Measurements from ENCODE around the gene CHRM2.

The CHRM2 gene

DNA sequence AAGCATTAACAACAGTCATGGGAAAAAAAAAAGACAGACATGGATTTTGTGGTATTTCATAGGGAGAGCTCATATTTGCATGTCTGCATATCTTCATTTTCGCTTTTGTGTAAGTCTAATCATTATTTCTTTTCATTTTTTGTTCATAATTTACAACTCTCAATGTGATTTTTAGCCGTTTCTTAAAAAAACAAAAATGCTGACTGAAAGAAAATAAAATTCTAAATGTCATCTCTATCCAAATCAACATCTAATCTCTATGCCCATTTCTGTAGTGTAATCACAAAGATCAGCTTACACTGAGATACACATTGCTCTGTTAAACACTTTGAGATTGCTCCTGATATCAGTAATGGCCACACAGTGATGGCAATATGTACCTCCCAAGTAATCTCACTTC, 29.2 kb downstream of the CHRM2 start:
- DNase-seq = no peak

DNA sequence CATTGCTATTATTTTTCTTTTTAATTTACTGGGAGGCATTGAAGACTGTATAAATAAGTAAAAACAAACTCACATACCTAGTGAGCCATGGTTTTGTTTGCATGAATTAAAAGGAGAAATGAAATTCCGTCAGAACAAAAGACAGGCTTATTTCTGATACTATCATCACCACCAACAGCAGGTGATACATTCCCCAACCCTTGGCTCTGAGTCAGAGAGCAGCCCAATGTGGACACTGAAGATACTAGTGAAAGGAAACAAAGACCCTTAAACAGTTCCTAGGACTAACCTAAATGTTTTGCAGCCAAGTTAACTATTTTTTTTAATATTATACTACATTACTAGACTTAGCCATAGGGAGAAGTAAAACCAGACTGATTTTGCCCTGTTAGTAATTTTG, 31.6 kb downstream of the CHRM2 start:
- no peak for DNase-seq

DNA sequence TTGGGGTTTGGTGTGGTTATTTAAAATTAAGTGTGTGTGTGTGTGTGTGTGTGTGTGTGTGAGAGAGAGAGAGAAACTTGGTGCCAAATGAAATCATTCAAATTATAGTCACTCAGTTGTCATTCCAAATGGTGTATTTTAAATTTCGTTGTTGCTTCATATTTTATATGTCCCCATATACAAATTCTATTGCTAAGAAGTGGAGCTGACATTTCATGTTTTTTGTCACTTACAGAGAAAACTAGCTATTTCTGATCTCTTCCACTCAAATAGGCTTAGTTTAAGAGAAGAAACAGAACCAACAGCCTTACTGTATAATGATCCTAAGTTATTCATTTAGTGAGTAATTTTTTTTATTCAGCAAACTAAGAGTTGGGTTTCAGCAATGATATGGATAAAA, 42.3 kb downstream of the CHRM2 start:
- DNase-seq = no peak

DNA sequence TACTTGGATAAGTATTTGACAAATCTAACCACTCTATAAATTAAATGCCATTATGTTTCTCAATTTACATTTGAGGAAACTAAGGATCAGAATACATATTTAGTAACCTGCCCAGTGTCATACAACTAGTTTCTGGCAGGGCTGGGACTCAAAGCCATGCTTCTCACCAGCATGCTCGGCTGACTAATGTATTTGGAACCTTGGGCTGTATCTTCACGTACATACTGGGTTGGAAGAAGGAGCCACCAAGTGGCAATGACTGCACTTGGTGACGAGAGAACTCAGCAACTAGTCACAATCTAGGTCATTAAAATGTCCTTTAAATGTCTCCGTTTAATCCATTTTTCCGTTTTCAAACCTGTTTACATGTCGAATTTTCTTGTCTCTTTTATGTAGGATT, 42.9 kb downstream of the CHRM2 start:
- DNase-seq = no peak

DNA sequence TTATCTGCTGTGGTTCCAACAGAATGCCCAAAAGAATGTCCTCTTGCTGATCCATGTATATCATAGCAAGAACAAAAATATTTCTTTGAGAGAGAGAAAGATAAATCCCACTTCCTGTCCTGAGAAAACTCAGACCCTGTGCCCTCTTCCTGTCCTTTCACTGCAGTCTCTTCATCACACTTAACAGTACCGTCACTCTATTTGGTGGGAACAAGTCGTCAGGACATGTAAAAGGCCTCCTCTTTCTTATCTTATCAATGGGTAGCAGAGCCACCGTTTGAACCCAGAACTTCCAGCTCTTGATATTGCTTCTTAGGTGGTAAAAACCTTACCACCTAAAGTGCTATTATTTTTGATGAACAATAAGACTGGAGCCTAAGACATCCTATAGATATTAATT, 43.9 kb downstream of the CHRM2 start:
- no peak for DNase-seq

DNA sequence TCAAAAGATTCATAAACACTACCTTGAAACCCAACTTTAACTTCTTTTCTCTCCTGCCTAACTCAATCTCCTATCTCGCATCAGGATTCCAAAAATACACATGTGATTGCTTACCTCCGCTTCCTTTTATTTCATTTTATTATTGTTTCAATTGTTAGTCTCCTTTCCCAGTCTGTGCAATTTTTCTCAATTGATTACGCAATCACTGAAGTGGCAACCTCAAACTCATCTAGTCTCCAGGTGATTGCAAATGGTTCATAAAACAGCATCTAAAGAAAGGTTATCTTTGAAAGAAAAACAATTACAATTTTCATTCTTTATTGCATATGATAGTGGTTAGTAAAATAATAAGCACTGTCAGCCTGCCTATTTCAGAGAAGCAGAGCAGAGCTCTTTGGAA, 45.6 kb downstream of the CHRM2 start:
- DNase-seq = no peak

DNA sequence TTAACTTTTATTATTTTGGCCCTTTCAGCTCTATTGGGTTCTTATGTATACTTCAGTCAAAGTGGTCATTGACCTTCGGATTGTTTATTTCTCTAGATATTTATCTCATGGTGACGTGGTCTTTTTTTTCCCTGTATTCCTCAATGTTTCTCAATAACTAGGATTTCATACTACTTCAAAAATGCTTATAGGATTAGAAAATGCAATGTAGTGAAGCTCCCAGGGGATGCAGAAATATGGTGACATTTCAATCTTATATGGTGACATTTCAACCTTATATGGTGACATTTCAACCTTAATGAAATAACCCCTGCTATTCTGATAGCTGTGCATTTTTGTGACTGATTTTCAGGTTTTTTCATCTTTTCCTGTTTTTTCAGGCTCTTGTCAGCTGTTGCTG, 51.4 kb downstream of the CHRM2 start:
- no peak for DNase-seq

DNA sequence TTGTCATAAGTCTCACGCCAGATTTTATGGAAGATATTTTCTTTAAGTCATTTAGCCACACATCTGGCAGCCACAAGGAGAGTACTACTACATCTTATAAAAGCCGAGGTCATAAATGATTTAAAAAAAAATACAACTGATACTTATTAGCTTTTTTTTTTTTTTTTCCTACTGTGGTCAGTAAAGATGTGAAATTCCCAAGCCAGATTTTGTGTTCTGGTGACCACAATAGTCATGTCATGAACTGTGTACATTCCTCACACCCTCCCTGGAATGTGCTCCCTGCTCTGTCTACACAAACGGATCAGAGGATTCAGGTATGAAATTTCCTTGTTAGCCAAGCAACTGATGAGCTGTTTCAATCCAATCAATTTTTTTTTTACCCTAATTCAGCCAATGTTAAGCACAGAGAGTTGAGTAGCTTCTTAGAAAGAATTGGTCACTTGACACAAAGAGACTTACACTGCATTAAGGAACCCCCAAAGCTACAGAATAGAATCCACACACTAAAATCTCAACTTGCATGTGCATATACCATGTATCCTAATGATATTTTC, 54.7 kb downstream of the CHRM2 start:
- no peak for DNase-seq

DNA sequence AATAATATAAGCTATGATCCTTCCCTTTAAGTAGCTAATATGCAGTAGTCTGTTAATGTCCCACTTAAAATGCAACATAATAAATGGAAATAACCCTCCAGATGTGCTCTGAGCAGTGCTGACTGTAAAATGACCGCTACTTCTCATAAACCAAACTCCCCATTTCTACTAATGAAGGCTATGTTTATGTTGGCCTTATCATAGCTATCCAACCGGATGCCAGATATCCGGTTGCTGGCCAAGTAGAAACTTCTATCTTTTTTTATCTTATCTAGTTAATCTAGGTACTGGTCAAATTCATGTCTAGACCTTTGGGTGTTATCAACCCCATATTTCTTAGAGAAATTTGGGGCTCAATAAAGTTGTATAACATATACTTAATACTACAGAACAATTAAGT, 56.6 kb downstream of the CHRM2 start:
- DNase-seq = no peak

DNA sequence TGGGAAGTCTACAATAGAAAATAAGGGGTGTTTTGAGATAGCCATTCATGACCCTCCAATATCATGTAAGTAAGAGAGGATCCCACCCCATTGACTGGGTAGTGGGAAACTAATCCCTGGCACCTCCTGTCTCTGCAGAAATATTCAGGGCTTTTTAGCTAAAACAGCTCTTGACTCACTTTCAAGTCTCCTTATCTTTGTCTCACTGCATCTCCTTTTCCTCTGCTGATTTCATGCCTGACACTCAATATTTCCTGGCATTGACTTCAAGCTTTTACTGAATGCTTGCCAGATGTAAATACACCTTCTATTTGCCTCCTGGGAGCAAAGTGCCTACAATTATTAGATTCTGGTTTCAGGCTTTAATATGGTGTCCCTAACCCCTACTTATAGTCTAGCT, 57.1 kb downstream of the CHRM2 start:
- DNase-seq = no peak

DNA sequence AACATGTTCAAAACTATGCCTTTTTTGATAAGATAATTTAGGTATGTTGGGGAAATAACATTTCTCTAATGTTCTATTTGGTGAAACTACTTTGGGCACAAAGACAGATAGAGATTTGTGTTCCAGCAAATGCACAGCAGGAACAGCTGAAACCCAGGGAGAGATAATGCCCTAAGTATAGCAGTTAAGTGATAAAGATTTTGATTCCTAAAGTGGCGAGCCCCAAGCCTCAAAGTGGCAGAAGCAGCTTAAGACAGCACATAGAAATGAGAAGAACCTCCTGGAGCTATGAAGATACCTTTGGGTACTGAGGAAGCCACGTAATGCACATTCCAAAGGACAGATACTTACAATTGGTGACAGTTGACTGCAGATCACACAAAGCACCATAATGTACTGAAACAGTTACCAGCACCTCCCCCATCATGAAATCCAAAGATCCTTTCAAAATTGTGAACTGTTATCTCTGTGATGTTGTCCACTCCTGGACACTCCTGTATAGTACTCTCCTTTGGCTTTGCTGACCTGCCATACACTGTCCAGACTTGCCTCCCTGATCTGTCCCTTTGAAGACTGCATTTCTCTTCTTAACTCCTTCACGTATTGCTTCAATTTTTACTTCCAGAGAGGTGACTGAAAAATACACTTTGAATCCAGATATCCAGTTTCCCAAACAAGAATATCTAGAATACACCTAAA, 62.9 kb downstream of the CHRM2 start:
- DNase-seq = no peak

DNA sequence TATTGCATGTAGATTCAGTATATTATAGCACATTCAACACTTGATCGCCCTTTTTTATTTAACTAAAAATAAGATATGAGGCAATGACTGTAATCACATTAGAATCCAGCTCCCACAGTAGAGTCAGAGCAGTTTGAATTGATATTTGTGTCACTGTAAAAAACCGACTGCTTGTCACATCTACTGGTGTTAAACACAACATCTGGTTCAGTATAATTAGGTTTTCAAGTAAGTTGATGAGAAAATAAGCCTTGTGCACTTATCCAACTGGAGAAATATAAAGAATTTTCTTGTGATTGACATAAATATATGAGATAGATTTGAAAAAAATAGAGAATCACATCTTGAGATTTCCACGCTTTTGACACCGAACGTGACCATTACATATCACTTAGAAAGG, 69.0 kb downstream of the CHRM2 start:
- no peak for DNase-seq

DNA sequence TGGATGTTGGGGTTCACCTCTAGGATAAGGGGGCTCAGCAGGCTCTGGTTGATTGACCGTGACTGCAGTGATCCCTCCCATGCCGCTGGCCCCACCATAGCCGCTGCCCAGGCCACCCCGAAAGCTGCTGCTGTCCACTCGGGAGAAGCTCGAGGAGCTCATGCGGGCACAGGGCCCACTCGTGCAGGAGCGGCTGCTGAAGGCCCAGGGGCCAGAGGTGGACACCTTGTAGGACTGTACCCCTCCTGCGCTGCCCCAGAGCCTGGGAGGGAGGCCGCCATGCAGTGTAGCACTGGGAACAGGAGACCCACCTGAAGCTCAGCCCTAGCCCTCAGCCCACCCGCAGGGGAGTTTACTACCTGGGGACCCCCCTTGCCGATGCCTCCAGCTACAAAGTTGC, 70.0 kb downstream of the CHRM2 start:
- no peak for DNase-seq

DNA sequence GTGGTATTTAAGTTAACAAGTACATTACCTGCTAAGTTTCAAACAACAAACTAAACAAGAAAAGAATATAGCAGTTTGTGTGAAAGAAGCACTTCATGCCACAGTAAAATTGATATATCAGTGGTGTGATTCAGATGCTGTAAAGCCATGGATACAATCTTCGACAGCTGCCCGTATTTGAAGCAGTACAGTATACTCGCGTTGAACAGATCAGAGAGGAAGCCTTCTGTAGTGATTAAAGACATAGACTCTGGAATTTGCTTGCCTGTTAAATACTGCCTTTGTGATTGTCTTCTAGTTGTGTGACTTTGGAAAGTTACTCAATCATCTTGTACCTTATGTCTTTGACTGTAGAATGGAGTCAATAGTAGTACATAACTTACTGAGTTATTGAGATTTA, 71.7 kb downstream of the CHRM2 start:
- no peak for DNase-seq

DNA sequence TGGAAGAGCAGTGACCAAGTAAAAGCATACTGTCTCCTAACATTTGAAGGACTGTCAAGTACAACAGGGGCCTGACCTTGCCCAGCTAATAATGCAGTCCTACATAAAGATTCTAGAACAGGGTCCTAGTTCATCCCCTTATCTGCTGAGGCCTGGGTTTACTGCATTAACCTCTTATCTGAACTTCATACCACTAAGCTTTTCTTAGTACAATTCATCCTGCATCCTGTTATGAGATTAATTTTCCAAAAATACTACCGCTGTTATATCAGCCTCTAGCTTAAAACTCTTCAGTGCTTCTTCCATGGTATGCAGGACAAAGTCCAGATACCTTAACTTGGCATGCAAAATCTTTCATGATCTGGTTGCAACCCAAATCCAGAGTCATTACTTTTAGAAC, 72.5 kb downstream of the CHRM2 start:
- DNase-seq = no peak

DNA sequence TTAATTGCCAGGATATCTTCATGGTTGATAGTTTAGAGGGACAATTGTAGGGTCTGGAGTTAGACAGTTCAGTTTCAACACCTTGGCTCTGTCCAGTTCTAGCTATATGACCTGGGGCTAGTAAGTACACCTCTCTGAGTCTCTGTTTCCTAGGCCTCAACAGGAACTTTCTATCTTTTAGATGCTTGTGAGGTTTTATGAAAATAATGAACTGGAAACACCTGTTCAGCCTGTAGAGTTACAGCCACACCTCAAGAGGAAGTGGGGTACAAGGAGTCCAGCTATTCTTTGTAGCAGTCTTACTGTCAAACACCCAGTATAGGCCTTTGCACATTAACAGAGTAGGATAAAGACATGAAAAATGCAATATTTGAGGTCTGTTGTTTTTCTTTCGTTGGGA, 73.4 kb downstream of the CHRM2 start:
- DNase-seq = no peak

DNA sequence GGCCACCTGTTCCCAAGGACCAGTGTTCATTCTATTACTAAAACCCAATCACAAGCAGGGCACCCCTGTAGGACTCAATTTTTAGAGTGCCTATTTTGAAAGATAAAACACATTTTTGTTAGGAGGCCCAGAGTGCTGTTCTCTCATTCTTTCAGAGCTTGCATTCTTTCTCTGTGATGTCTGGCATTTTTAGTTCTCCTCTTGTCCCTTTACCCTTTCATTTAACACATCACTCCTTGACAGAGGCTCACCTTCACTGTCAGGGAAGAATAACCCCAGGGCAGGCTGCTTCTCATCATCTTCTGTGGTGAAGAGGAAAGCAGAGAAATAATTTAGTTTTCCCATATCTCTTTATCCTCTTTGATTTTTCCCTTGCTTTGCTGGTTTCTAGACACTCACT, 73.9 kb downstream of the CHRM2 start:
- no peak for DNase-seq

DNA sequence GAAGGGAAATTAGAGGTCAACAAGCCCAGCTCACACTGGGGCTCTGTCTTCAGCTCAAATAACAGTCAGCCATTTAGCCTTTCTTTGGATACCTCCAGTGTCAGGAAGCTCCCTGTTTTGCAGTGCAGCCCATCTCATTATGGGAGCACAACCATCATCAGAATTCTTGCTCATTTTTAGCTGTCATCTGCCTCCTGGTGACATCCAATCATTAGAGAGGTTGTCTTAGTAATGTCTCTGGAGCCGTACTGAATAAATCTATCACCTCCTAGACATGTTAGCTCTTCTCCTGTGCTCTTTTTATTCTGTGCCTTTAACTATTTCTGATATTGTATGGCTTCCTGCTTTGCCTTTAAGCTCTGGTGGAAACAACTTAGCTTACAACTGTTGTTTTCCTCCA, 74.5 kb downstream of the CHRM2 start:
- DNase-seq = no peak

DNA sequence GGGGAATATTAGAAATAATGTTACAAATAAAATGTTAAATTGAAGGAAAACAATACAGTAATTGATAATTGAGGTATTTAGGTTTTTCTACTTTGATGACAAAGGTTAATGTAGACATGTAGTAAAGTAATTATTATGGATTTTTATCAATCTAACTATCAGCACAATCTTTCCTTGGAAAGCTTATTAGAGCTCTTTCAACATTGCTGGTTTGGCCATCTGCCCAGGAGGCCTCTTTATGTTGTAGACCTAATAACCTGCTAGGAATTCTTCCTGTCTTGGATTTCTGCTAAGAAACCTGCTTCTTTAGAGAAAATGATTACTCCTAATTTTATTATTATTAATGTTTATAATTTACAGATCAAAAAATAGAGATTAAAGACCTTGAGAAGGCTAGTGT, 78.9 kb downstream of the CHRM2 start:
- no peak for DNase-seq

DNA sequence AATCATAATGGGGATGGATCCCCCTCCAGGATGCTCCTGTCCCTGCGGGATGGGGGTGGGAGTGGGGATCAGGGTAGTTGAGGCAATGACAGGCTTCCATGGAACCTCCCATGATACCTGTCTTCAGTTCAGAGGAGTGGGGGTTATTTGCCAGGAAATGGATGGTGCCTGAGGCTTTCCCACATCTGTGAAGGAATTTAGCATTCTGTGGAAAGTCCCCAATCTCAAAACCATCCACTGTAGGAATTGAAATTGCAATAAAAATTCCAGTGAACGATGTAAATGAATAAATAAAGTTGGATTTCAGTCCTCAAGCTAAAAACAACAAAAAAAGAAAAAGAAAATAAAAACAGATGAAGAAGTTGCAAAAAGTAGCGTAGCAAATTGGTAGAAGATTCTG, 81.9 kb downstream of the CHRM2 start:
- no peak for DNase-seq

DNA sequence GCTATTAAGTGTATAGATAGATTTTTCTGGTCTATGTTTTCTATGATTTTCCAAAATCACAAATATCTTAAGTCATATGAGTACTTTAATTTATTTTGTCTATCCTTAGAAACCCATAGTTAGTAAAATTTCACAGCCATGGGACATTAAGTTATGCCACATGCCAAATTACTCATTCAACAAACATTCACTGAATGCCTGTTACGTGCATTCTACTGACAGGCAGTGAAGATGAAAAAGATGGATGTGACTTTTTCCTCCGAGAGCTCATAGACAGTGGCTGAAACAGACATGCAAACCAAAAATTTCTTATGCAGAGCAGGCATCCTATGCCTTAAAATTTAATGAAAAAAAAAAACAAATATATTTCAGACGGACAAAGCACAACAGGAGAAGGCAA, 84.9 kb downstream of the CHRM2 start:
- DNase-seq = no peak

DNA sequence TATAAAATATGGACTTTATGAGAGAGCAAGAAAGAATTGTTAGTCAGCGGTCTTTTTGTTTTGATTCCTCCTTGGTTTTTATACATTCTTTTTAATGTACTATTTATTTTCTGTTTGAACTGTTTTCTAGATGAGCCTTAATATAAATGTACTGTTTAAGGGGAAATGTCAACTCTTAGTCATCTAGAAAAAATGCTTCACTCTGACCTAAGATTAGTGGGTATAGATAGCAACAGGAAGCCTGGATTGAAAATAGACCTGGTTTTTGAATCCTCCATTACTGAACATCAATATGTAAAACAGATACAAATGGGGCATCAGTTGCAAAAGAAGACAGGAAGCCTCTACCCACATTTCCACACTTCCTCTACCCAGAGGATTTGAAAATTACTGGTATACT, 87.8 kb downstream of the CHRM2 start:
- no peak for DNase-seq

DNA sequence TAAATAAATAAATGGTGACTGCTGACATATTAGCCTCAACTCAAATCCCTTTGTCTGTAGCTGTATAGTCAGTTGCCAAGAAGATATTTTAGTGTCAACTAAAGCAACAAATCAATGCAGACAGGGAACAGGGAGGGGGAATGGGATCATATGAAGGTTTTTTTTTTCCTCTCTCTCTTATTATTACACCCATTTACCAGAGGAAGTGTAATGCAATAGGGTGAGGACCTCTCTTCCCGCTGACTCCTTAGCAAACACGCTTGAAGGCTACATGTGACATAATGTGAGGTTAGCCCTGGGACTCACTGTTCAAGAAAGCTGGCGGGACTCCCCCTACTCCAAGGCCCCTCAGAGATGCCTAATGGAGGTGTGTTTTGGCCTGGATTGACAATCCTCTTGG, 88.2 kb downstream of the CHRM2 start:
- DNase-seq = no peak

DNA sequence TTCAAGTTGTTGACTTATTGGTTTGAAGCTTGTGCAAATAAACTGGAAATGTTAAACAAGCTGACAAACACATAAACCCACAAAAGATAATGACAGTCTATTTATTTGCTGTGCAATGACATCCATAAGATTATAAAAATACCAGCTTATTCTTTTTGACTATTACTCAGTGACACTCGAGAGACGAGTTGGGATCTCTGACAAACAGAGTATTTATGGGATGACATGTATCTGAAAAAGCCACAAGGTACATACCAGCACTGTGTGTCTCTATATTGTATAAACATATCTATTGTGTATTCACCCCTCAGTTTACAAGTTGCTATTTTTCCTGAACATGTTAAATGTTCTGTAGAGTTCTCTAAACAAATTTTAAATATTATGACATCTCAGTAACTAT, 88.9 kb downstream of the CHRM2 start:
- DNase-seq = no peak

DNA sequence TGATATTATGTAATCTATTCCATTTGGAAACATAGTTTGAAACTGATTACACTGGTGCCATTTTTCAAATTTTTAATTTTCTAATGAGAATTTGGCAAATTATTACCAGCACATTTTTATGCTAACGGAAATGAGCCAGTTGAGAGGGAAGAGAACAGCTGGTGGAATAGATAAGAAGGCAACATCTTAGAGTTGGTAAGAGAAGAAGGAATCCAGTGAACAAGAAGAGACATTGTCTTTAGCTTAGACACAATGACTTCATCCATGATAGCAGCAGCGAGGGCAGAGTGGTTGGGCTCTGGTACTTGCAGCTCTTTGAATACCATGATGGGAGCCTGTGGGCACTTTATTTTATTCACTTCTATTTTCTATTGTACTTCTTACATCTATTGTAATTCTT, 89.6 kb downstream of the CHRM2 start:
- no peak for DNase-seq

DNA sequence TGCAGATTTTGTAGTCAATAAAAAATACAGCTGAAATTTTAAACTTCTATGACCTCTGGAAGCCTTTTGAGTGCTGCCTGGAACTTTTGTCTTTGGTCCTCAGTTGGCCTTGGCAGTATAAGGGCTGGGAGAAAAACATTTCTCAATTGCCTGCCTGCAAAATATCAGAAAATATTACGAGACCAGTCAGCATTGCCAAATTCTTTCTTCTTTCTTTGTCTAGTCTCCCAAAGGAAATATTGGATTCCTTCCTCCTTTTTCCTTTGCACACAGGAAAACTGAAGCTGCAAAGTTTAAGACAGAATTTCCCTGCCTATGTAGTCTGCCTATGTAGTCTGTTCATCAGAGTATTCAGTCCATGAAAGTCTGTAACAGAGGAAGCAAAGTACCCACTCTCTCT, 95.9 kb downstream of the CHRM2 start:
- DNase-seq = no peak
